ENCODE data around the gene CELA3A.
"Not testable (repeated sequence)": the region's sequence is repeated elsewhere in the genome, so short reads cannot be mapped to it uniquely, and the experiment has no call there.

- not testable (repeated sequence) for TF ChIP-seq POLR2A (IDR thresholded peaks at IDR 0.05); POLR2AphosphoS5 (IDR thresholded peaks at IDR 0.05); CTCF (IDR thresholded peaks at IDR 0.05); EP300 (IDR thresholded peaks at IDR 0.05; ENCODE audit: low read depth)
Observed at GRCh38 chr1:21967216-21967615, 34.2 kb upstream of the CELA3A start.
